ENCODE results near the gene FBXW7.

DNA sequence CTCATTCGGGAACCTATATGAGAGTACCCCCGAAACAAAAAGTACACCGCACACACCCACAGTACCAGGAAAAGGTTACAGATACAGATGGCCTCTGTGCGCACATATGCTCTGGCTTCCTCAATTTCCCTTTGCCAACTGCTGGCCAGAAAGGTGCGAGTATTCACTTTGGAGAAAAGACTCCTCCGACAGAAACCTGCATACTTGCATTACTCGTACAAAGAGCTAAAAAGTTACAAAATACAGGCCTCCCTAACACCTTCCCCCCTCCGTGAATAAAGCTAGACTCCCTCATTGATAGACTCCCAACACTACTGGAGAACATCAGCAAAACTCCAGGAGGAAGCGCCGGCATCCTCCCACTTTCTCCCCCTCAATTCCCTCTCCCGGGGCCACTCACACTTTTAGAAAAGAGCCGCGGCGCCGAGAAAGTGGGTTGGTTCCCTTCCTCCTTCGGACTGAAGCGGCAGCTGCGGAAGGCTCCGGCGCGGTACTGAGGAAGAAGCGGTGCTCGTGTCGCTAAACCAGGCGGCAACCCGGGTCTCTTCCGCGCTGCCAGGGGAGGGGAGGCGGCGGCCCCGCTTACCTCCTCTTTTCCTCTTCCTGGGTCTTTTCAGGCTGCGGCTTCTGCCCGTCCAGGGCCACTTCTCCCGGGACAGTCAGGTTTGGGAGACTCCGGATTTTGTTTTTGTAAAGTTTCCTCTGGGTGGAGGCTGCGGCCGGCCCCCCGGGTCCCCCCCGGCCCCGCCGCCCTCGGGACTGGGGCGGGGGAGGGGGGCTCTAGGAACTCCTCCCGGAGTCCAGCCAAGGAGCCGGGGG is 1.1 kb downstream of the FBXW7 start:
- TF ChIP-seq, protein P1, sequence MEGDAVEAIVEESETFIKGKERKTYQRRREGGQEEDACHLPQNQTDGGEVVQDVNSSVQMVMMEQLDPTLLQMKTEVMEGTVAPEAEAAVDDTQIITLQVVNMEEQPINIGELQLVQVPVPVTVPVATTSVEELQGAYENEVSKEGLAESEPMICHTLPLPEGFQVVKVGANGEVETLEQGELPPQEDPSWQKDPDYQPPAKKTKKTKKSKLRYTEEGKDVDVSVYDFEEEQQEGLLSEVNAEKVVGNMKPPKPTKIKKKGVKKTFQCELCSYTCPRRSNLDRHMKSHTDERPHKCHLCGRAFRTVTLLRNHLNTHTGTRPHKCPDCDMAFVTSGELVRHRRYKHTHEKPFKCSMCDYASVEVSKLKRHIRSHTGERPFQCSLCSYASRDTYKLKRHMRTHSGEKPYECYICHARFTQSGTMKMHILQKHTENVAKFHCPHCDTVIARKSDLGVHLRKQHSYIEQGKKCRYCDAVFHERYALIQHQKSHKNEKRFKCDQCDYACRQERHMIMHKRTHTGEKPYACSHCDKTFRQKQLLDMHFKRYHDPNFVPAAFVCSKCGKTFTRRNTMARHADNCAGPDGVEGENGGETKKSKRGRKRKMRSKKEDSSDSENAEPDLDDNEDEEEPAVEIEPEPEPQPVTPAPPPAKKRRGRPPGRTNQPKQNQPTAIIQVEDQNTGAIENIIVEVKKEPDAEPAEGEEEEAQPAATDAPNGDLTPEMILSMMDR (IDR thresholded peaks at IDR 0.05), result no peak
- no peak for TF ChIP-seq MXI1 (IDR thresholded peaks at IDR 0.05; ENCODE audit: low read depth, low read length)
- TF ChIP-seq RFX5 (IDR thresholded peaks at IDR 0.05; ENCODE audit: low read length), result no peak
- TF ChIP-seq SMC3 (IDR thresholded peaks at IDR 0.05; ENCODE audit: low read depth, low read length), result no peak
